HG03135 (cell line): ENCODE results near the gene WDR82.

Source experiments
- ATAC-seq: cut with Tn5 transposase; IDR thresholded peaks from one replicate; pipeline ENCODE4 v1.9.1; 2021; ENCODE audit warnings: mild to moderate bottlenecking, moderate library complexity; ENCODE audit not compliant: unreplicated experiment

WDR82 gene

GRCh38 chr3:52257911-52258310, 20.5 kb downstream of the WDR82 start:
- no peak for ATAC-seq

- no peak for ATAC-seq
Observed at GRCh38 chr3:52256622-52257021, 21.8 kb downstream of the WDR82 start.

GRCh38 chr3:52256159-52256558, 22.3 kb downstream of the WDR82 start:
- no peak for ATAC-seq

- no peak for ATAC-seq
Observed at GRCh38 chr3:52254608-52255007, 23.8 kb downstream of the WDR82 start.

GRCh38 chr3:52253314-52254304, 24.8 kb downstream of the WDR82 start:
- peak; percentile 82 for ATAC-seq

GRCh38 chr3:52250122-52250521, 28.3 kb downstream of the WDR82 start:
- ATAC-seq, result no peak

- no peak for ATAC-seq
Observed at GRCh38 chr3:52249683-52250082, 28.8 kb downstream of the WDR82 start.

GRCh38 chr3:52248816-52249547, 29.5 kb downstream of the WDR82 start:
- ATAC-seq, result no peak

GRCh38 chr3:52248165-52248541, 30.3 kb downstream of the WDR82 start:
- ATAC-seq, result no peak

- ATAC-seq, result no peak
Observed at GRCh38 chr3:52247409-52248164, 30.9 kb downstream of the WDR82 start.

GRCh38 chr3:52246728-52247408, 31.6 kb downstream of the WDR82 start:
- no peak for ATAC-seq

- no peak for ATAC-seq
Observed at GRCh38 chr3:52246264-52246620, 32.2 kb downstream of the WDR82 start.

GRCh38 chr3:52245322-52246263, 32.9 kb downstream of the WDR82 start, which contains the start of gene PPM1M:
Gene PPM1M, plus strand, starts transcription at chr3:52245759. Its CDS starts 66 bp downstream, at chr3:52245825.
- no peak for ATAC-seq

GRCh38 chr3:52243791-52244628, 34.4 kb downstream of the WDR82 start:
- ATAC-seq, result no peak

GRCh38 chr3:52242039-52242438, 36.4 kb downstream of the WDR82 start:
- ATAC-seq, result no peak

GRCh38 chr3:52240886-52241370, 37.5 kb downstream of the WDR82 start:
- no peak for ATAC-seq

- ATAC-seq, result no peak
Observed at GRCh38 chr3:52240059-52240885, 38.2 kb downstream of the WDR82 start.
